GM19240 (cell line): ENCODE measurements around the gene SEMA6B.

ENCODE experiments used
- DNase-seq: peaks from one replicate; pipeline ENCODE4 v3.0.0; 2011; ENCODE audit warnings: low spot score; ENCODE audit not compliant: insufficient read length

Gene SEMA6B

GRCh38 chr19:4494691-4495064 is 64.8 kb downstream of the SEMA6B start:
- no peak for DNase-seq

DNA sequence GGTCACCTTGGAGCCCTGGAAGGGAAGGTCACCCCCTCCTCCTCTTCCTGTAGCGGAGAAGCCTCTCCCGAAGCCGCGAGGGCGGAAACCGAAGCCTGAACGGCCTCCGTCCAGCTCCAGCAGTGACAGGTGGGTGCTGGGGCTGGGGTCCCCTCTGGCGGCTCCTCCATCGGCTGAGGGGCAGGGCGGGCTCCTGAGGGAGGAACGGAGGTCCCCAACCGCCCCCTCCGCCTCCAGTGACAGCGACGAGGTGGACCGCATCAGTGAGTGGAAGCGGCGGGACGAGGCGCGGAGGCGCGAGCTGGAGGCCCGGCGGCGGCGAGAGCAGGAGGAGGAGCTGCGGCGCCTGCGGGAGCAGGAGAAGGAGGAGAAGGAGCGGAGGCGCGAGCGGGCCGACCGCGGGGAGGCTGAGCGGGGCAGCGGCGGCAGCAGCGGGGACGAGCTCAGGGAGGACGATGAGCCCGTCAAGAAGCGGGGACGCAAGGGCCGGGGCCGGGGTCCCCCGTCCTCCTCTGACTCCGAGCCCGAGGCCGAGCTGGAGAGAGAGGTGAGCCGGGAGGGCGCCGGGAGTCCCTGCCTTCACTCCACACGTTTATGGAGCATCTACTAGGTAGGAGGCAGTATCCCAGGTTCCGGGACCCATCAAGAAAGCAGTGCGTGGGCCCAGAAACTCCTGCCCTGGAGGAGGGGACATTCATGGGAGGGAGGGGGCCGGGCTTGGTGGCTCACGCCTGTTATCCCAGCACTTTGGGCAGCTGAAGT is 65.4 kb downstream of the SEMA6B start:
- DNase-seq, result no peak

DNA sequence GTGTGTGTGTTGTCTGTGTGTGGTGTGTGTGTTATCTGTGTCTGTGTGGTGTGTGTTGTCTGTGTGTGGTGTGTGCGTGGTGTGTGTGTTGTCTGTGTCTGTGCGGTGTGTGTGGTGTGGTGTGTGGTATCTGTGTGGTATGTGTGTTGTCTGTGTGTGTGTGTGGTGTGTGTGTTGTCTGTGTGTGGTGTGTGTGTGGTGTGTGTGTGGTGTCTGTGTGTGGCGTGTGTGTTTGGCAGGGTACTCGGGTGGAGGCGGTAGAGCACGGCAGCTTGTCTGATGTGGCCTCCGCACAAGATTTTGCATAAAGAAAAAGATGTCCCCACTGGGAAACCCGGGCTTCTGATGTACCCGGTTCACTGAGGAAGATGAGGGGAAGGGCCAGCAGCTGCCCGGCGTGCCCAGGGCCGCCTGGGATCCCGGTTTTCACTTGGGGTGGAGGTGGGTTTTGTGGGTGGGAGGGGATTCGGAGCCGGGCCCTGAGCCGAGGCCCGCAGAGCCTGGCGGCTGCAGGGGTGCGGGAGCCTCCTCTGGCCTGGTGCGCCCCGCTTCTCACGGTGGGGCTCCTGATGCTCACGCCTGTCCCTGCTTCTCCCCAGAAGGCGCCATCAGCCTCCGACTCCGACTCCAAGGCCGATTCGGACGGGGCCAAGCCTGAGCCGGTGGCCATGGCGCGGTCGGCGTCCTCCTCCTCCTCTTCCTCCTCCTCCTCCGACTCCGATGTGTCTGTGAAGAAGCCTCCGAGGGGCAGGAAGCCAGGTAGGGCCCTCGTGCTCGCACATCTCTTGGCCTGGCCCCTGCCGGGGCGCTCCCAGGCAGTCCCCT is 66.2 kb downstream of the SEMA6B start:
- no peak for DNase-seq
